Glomerular visceral epithelial cell (primary cell): ENCODE measurements around the gene RPS3A.
"Not testable (repeated sequence)": the region's sequence is repeated elsewhere in the genome, so short reads cannot be mapped to it uniquely, and the experiment has no call there.

Experiments used
- DNase-seq: peaks from one replicate; pipeline ENCODE4 v3.0.0-alpha.2; 2016; ENCODE audit errors: extremely low spot score

The RPS3A gene

DNA sequence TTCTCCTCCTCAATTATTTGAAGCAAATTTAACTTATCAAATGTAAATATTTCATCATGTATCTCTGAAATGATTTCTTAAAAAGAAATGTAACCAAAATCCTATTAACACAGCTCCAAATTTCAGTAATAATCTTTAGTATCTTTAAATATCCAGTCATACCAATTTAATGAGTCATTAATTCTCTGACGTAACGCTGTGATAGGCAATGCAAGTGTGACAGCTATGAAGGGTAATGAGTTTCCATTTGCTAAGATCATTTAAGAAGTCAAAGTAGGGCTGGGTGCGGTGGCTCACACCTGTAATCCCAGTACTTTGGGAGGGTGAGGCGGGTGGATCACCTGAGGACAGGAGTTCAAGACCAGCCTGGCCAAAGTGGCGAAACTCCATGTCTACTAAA, 15.6 kb downstream of the RPS3A start:
- no peak for DNase-seq

DNA sequence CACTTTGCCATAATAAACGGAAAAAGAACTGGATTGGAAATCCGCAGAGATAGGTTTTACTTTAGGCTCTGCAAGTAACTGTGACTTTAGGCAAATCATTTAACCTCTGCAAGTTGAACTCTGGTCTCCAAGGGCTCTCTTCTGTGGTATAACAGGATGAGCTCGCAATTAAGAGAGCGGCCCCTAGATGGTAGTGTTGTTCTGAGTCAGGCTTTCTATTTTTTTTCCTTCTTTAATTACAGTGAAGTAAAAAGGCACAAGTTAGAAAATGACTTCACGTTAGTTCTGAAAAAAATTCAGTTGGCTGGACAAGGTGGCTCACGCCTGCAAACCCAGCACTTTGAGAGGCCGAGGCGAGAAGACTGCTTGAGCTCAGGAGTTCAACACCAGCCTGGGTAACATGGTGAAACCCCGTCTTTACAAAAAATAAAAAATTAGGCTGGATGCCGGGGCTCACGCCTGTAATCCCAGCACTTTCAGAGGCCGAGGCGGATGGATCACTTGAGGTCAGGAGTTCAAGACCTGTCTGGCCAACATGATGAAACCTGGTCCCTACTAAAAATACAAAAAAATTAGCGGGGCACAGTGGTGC, 18.0 kb downstream of the RPS3A start:
- DNase-seq, result peak; percentile 71

- DNase-seq, result no peak
These were observed 30.4 kb downstream of the RPS3A start for GRCh38 chr4:151129796-151130195.

- DNase-seq, result no peak
These were observed 33.9 kb downstream of the RPS3A start for GRCh38 chr4:151133311-151133710.

GRCh38 chr4:151136048-151136447, 36.6 kb downstream of the RPS3A start:
- DNase-seq, result not testable (repeated sequence)

- DNase-seq, result no peak
These were observed 40.4 kb downstream of the RPS3A start for GRCh38 chr4:151139814-151140213.

- no peak for DNase-seq
These were observed 43.3 kb downstream of the RPS3A start for GRCh38 chr4:151142758-151143157.

DNA sequence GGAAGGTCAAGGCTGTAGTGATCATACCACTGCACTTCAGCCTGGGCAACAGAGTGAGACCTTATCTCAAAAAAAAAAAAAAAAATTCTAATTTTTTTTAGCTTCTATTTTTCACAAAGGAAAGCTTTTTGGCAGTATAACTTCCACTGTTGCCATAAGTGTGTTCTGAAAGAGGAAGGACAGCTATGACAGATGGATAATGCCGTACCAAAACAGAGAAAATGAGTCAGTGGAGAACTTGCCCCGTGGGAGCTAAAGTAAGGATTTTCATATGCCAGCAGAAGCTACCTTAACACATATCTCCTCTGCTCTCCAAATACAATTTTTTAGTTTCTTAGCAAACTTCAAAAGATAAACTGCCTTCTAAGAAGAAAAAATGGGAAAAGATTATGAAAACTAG, 43.7 kb downstream of the RPS3A start:
- no peak for DNase-seq

DNA sequence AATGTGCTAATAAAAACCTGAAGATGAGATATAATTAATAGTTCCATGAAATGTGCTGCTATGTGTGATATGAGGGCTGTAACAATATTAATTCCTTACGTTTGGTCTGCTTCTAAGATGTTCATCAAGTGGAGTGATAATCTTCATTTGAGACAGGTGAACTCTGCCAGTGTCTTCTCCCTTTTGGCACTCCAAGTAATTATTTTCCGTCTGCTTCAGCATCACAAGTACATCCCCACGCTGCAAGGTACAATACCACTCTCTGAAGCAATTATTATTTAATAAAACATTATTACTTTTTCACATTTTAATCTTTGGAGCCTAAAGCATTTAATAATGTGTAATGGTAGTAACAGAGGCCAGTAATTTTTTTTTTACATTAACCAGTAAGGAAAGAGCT, 44.4 kb downstream of the RPS3A start:
- no peak for DNase-seq

DNA sequence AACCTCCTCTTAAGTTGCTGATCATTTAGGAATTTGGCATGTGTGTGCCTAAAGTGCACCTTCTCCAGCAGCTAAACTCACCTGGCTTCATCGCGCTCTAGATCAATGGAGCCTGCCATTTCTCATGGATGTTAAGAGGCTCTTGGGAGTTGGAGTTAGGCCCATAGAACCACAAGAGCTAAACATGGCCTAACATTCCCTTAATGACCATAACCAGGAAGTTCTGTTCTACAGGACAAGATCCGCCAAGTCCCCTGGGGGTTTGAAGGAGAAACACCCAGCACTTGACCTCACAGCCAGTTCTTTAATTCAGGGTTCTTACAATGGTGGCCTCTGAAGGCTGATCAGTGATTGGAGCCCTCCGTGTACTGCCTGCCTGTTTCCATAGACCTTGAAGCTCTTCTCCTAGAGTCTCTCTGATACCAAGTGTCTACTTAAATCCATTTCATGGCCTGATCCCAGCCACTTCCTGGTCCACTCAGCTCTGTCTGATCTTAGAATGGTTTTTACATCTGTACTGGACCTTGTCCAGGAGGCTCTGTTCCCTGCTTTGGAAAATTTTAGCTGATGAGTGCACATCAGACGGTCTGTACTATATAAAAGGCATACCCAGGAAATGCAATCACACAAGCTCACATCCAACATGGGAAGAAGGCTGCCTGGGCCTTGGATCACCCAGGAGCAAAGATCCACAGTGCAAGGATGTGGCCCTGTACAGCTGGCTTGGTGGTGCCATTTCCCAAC, 45.1 kb downstream of the RPS3A start:
- no peak for DNase-seq

- DNase-seq, result no peak
These were observed 47.6 kb downstream of the RPS3A start for GRCh38 chr4:151147000-151147399.

DNA sequence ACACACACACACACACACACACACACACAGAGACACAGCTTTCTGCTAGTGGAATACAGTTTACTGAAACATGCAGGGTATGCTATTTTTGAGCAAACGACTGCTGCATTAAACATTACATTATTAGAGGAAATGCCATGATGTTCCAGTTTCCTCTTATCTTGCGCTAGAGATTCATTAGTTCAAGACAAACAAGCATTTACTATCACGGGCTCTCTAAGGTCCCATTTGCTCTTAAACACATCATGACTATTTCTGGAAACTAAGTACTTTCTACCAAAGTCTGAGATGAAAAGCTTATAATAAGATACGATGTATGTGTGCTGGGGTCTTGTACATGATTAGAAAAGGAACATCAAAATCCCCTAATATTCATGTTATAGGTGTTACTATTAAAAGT, 48.8 kb downstream of the RPS3A start:
- DNase-seq, result no peak

DNA sequence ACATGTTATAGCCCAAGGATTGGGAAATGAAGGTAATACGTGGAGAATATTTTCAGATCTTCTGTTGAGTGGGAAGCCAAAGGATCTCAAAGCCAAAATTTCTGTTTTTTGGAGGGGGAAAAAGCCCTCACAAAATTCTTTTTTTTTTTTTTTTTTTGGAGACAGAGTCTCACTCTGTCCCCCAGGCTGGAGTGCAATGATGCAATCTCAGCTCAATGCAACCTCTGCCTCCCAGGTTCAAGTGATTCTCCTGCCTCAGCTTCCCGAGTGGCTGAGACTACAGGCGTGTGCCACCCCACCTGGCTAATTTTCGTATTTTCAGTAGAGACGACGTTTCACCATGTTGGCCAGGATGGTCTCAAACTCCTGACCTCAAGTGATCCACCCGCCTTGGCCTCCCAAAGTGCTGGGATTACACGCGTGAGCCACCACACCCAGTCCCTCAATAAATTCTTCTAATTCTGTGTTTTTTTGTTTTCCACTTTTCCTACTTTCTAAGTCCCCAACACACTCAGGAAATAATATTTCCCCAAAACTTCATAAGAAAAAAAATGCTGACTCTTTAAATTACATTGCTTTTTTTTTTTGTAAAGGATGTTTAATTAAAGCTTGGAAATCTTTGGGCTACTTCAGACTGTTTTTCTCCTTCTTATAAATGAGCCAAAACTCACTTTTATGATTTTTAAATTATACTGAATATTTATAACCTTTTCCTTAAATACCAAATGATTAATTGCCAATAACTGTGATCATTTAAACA, 51.6 kb downstream of the RPS3A start:
- DNase-seq, result no peak

- no peak for DNase-seq
These were observed 52.6 kb downstream of the RPS3A start for GRCh38 chr4:151152028-151152427.

DNA sequence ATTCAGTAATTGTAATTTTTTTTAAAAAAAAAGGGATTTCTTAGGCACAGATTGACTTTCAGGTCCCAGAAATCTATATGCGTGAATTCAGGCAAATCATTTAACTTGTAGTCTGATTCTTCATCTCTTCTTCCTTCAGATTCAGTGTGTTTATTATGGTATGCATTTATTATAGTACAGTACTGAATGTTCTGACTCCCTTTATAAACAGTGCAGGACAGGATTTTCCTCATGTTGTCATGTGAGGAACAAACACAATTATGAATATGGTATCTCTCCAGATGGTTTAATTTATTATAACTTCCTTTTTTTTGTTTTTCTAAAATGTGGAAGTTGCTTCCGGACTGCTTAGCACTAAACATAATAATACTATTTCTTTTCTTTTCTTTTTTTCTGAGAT, 54.2 kb downstream of the RPS3A start:
- DNase-seq, result no peak
